Measurements from ENCODE around the gene SUCO.

DNA sequence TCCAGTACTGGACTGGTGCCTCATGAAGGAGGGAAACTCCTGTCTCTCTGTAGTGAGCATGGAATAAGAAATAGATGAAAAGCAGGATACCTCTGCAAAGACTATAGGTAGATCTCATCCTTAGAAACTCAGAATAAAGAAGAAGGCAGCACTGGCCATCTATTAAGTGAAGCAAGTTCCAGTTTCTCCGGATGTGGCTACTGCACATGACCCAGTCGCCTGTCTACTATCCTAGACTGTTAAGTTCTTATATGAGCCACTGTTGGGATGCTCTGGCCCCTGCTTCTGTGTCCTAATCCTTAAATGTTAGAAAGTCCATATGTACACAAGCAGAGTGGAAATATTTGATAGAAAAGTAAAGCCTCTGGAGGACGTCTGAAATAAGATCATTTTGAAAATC is 128.2 kb downstream of the SUCO start:
- TF ChIP-seq RFX5 (IDR thresholded peaks at IDR 0.05; ENCODE audit: low read depth, low read length) (no peak), POLR2A (IDR thresholded peaks at IDR 0.05; ENCODE audit: low read depth, low read length) (no peak), USF2 (IDR thresholded peaks at IDR 0.05; ENCODE audit: low read depth, low read length) (no peak), FOS (IDR thresholded peaks at IDR 0.05; ENCODE audit: low read depth, low read length) (no peak), CEBPB (IDR thresholded peaks at IDR 0.05; ENCODE audit: low read depth, low read length) (no peak), RCOR1 (IDR thresholded peaks at IDR 0.05; ENCODE audit: insufficient replicate concordance, low read length) (no peak), BHLHE40 (IDR thresholded peaks at IDR 0.05; ENCODE audit: low read depth, low read length) (no peak), RAD21 (IDR thresholded peaks at IDR 0.05; ENCODE audit: low read length) (no peak)
- TF ChIP-seq, protein P1, sequence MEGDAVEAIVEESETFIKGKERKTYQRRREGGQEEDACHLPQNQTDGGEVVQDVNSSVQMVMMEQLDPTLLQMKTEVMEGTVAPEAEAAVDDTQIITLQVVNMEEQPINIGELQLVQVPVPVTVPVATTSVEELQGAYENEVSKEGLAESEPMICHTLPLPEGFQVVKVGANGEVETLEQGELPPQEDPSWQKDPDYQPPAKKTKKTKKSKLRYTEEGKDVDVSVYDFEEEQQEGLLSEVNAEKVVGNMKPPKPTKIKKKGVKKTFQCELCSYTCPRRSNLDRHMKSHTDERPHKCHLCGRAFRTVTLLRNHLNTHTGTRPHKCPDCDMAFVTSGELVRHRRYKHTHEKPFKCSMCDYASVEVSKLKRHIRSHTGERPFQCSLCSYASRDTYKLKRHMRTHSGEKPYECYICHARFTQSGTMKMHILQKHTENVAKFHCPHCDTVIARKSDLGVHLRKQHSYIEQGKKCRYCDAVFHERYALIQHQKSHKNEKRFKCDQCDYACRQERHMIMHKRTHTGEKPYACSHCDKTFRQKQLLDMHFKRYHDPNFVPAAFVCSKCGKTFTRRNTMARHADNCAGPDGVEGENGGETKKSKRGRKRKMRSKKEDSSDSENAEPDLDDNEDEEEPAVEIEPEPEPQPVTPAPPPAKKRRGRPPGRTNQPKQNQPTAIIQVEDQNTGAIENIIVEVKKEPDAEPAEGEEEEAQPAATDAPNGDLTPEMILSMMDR (conservative IDR thresholded peaks at IDR 0.05; ENCODE audit: low read depth, low read length), result no peak

Measured in IMR-90 (cell line).